Stimulated activated CD4-positive, alpha-beta T cell treated with anti-CD3 and anti-CD28 coated beads, Interleukin-4, amount 100 ng/mL, for 4 hours (primary cell): ENCODE data around the gene RASGEF1B.

ENCODE experiments used
- DNase-seq, 2 experiments: peaks; one replicate each; pipeline ENCODE4 v3.0.0-alpha.2; 2020

RASGEF1B gene

DNA sequence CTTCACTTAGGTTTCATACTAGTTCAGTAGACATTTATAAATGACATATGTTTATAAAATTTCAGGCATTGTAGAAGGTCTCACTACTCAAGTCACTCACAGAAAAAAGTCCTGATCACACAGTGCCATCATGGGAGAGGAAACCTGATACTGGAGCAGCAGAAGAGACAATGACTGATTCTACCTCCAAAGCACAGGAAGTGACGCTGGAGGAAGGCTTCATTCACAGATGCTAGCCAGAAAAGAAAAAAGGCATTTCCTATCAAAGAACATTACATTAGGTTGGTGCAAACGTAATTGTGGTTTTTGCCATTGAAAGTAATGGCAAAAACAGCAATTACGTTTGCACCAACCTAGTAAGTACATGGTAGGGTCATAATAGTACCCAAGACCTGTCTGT lies 79.5 kb downstream of the RASGEF1B start:
- no peak for DNase-seq

DNA sequence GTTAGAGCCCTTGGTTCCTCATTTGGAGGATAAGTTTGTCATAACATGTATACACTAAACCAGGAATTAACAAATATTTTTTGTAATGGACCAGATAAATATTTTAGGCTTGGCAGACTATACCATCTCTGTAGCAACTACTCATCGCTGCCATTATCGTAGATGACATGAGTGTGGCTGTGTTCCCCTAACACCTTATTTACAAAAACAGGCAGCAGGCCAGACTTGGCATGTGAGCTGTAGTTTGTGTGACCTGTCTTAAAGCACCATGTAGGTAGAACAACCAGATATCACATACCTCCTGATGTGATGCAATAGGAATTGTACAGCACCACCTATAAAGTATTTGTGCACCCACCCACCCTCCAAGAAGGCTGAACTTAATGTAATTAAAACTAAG lies 82.0 kb downstream of the RASGEF1B start:
- no peak for DNase-seq

DNA sequence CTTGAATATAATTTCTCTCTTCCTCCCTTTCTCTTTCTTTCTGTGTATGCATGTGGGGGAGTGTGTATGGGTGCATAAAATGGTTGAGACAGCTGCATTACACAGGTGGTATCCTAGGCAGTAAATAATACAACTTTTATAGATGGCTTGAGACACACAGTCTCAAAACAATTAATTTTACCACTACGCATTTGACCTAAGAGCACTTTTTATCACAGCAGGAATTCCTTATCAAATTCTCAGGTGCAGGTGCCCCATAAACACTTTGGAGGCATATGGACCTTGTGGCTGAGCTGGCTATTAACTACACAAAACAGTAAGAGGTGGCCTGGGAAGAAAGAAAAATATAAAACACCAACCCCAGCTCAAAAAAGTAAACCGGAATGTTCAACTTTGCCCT lies 91.3 kb downstream of the RASGEF1B start:
- no peak for DNase-seq

DNA sequence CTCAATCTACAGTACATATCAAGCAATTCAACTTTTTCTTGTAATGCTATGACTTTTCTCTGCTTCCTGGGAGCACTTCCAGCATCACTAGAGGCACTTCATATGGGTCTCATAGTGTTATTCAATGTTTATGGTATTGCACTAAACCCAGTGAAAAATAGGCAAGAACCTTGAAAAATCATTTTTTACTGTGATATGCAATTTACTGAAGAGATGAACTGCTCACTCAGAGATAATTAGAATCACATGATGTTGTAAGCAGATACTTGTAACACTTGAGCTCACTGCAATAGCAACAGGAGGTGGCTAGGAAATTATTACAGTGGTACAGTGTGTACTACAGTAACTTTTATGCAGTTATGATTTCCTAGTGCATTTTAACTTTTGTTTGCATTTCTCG lies 93.3 kb downstream of the RASGEF1B start:
- DNase-seq = no peak

DNA sequence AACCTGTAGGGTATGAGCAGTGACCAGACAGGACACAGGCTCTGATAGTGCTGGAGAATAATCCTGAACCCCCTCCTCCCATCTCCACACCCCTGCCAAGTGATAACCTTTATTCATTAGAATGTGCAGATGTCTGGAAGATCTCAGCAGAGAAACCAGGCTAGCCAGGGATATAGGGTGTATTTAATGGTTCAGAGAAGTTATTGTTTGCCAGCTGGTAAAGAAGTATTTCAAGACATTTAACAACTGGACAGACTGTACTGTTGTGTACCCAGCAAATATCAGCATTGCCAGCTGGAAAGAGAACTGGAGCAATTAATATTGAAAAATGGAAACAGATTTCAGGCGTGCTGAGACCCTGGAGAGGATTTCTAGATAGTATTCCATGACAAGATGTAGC lies 94.5 kb downstream of the RASGEF1B start:
- no peak for DNase-seq

DNA sequence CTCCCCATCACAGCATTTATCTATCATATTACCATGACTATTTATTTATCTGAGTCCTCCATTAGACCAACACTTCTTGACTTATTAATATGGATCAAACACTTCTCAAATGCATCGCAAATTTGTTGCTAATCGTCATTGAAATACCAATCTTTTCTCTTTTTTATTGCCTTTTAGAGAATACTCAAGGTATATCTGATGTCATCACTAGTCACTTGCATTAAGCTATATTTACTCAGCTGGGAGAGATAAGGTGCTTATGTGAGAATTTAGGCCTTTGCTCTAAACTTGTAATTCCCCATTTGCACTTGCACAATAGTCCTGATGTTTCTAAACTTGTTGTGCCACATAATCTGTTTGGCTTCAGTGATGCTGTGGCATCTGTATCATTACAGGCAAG lies 95.0 kb downstream of the RASGEF1B start:
- no peak for DNase-seq
